LNCaP clone FGC (cell line): ENCODE results near the gene RNF25.

Experiments
- DNase-seq: peaks from one replicate; pipeline ENCODE4 v3.0.0-alpha.2; 2011; ENCODE audit warnings: low read depth
- H3K4me3 ChIP-seq: 2 replicates; pipeline ENCODE4 v1.5.1; 2011; ENCODE audit warnings: mild to moderate bottlenecking, low read depth, low read length, control low read depth
- TF ChIP-seq, protein P1 (sequence below): IDR thresholded peaks from 2 replicates; pipeline ENCODE4 v1.5.1; 2012; ENCODE audit warnings: mild to moderate bottlenecking; ENCODE audit not compliant: control insufficient read depth, insufficient read depth; ENCODE audit errors: extremely low read depth

Gene RNF25

GRCh38 chr2:218643751-218644310, 28.0 kb downstream of the RNF25 start:
- no peak overlapping the region for H3K4me3 ChIP-seq
- TF ChIP-seq, protein P1, sequence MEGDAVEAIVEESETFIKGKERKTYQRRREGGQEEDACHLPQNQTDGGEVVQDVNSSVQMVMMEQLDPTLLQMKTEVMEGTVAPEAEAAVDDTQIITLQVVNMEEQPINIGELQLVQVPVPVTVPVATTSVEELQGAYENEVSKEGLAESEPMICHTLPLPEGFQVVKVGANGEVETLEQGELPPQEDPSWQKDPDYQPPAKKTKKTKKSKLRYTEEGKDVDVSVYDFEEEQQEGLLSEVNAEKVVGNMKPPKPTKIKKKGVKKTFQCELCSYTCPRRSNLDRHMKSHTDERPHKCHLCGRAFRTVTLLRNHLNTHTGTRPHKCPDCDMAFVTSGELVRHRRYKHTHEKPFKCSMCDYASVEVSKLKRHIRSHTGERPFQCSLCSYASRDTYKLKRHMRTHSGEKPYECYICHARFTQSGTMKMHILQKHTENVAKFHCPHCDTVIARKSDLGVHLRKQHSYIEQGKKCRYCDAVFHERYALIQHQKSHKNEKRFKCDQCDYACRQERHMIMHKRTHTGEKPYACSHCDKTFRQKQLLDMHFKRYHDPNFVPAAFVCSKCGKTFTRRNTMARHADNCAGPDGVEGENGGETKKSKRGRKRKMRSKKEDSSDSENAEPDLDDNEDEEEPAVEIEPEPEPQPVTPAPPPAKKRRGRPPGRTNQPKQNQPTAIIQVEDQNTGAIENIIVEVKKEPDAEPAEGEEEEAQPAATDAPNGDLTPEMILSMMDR, result no peak
- no peak for DNase-seq

GRCh38 chr2:218642786-218643185, 29.0 kb downstream of the RNF25 start:
- no peak overlapping the region for H3K4me3 ChIP-seq
- TF ChIP-seq, protein P1, result no peak
- DNase-seq, result no peak

DNA sequence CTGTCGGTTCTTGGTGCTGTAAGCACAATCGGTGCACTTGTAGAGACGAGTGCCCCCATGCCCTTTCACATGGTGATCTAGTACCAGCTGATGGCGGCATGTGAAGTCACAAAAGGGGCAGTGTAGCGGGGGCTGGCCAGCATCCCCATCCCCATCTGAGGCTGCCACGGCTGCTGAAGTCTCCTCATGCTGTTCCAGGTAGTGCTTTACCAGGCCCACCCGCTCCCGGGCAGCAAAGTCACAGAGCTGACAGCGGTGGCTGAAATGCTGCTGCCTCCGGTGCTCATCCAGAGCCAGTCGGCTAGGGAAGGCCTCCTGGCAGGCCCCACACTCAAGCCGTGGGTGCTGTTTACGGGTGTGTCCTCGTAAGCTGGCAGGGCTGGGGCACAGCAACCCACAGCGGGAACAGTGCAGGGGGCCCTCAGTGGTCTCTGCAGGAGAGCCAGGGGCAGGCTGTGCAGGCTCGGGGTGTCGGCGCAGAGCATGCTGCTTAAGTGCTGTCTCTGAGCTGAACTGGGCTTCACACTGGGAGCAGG, 29.6 kb downstream of the RNF25 start:
- TF ChIP-seq, protein P1, result no peak
- DNase-seq, result no peak
- no peak overlapping the region for H3K4me3 ChIP-seq

GRCh38 chr2:218638372-218638771, 33.4 kb downstream of the RNF25 start:
- no peak overlapping the region for H3K4me3 ChIP-seq
- TF ChIP-seq, protein P1, result no peak
- DNase-seq, result no peak

- no peak overlapping the region for H3K4me3 ChIP-seq
- TF ChIP-seq, protein P1, result no peak
- no peak for DNase-seq
These were observed 36.1 kb downstream of the RNF25 start for GRCh38 chr2:218635719-218636118.

DNA sequence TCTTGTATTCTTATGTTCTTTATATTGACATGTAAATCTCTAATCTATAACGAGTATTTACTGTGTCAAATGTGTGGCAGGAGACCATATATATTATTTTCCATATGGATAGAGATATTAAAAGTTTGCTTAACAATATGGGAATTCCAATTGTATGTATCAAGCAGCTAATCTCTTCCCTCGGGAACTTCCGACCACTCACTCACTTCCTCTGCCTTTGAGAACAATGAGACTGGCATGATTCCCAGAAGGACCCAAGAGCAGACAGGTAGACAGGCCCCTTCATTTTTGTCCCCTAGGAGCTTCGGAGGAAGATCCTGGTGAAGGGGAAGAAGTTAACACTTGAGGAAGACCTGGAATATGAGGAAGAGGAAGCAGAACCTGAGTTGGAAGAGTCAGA, 40.0 kb downstream of the RNF25 start:
- H3K4me3 ChIP-seq, result no peak overlapping the region
- TF ChIP-seq, protein P1, result no peak
- no peak for DNase-seq

DNA sequence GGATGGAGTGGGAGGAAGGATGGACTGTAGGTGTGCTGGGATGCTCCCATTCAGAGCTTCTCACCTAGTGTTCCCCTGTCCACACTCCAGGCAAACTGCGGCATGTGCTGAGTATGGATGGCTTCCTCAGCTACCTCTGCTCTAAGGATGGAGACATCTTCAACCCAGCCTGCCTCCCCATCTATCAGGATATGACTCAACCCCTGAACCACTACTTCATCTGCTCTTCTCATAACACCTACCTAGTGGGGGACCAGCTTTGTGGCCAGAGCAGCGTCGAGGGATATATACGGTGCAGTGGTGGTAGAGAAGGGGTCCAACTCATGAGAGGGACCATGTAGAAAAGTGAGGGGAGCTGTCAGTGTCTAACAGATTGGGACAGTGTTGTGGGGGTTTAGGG, 43.9 kb downstream of the RNF25 start:
- TF ChIP-seq, protein P1, result no peak
- H3K4me3 ChIP-seq, result no peak overlapping the region
- no peak for DNase-seq
